ENCODE results near the gene CIT.

Gene CIT

DNA sequence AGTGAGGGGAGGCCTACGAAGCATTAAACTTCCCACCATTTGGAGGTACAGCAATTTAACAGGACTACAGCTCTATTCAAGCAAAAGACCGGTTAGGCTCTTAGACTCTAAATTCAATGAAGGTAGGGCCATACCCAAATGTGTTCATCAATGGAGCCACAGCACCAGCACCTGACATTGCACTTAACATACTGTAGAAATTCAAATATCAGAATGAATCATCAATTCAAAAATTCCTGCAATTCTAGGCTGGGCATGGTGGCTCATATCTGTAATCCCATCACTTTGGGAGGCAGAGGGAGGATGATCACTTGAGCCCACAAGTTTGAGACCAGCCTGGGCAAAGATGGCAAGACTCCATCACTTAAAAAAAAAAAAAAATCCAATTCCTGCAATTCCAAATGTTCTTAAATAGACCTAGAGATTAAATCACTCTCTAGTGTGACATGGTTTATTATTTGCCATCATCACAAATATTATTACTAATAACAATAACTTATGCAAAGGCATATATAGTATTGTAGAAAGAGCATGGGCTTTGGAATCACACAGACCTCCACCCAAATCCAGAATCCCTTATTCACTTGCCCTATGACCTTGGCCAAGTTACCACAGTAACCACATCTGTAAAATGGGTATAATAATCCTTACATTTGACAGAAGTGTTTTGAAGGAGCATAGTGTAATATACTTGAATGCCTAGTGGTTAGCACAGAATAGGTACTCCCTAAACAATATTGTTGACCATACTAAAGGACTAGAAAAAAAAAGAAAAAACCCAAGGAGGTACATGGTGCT is 59.4 kb downstream of the CIT start:
- DNase-seq: no peak
- in situ Hi-C loops (cut with HindIII; ENCODE audit: low pct_ligation_motif_present, low pct_unique_long_range_greater_than_20kb, low sequenced_read_pairs): no loop called here

DNA sequence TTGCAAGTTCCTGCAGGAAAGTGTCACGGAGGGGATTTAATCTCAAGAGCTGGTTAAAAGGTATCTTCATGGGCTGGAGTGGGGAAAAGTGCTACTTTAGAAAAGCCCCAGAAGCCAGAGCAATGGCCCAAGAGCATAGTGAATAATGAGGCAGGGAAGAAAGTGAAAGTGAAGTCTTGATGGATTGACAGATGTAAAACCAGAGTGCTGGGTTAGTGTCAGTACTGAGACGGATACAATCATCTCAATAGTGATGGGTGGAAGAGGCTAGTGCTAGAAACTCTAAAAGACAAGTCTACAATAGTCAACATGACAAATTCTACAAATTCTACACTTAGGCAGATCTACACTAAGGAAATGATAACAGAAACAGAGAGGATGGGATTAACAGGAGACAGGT is 68.1 kb downstream of the CIT start:
- in situ Hi-C loops (cut with HindIII; ENCODE audit: low pct_ligation_motif_present, low pct_unique_long_range_greater_than_20kb, low sequenced_read_pairs): no loop called here
- peak; percentile 34 for DNase-seq

DNA sequence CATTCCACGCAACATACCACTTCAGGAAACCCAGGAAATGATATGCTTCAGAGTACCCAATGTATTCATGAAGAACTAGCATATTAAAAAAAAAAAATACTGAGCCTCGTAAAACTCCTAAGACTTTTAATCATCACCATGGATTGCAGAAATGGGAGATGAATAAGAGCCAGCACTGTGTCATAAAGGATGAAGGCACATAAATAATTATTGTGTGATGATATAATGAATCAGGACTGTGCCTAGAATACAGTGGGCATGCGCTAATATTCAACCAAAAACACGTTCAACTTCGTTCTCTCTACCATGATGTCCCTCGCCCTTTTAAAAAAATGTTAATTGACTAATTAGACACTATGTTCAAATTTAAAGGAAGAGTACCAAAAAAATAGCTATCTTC is 68.7 kb downstream of the CIT start:
- no peak for DNase-seq
- in situ Hi-C loops (cut with HindIII; ENCODE audit: low pct_ligation_motif_present, low pct_unique_long_range_greater_than_20kb, low sequenced_read_pairs): no loop called here

DNA sequence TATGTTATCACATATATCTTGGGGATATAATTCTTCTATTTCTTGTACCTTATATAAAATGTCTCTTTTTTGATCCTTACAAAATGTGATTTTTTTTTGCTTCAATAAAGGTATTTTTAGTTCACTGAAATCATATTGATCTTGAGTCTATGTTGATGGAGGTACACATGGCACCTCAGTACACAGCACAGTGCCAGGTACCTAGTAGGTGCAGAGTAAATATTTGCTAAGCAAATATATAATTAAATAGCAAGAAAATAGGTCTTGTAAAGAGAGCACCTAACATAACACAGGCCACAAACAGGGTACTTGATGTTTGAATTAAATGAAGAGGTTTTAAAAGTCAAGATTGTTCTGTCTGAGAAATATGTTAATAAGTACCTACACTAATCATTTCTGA is 69.7 kb downstream of the CIT start:
- DNase-seq: no peak
- in situ Hi-C loops (cut with HindIII; ENCODE audit: low pct_ligation_motif_present, low pct_unique_long_range_greater_than_20kb, low sequenced_read_pairs): no loop called here

DNA sequence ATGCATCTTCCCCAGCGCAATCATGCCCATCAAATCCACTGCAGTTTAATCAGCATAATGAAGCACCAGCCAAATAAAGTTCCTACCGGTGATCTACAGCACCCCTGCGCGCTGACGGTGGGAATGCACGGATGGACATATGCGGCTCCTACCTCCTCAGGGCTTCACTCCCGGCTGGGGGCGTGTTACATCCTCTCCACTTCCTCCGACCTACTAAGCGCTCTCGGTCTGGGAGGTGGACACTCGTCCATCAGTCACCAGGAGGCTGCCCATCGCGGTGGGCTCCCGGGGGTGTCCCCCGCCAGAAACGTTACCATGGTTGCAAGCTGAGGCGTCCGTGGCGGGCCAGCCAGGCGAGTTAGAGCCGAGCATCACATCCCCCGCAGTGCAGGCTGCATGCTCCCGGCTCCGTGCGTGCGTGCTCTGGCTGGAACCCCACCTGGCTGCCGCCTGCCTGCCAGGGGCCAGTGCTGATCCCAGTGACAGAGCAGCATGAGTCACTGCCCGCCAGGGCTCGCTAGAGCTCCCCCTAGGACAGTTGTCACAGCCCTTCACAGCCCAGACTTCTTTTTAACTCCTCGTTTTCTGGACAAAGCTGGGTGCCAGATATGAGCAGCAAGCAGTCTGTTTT is 73.0 kb downstream of the CIT start:
- peak; percentile 78 for DNase-seq
- in situ Hi-C loops (cut with HindIII; ENCODE audit: low pct_ligation_motif_present, low pct_unique_long_range_greater_than_20kb, low sequenced_read_pairs): no loop called here

DNA sequence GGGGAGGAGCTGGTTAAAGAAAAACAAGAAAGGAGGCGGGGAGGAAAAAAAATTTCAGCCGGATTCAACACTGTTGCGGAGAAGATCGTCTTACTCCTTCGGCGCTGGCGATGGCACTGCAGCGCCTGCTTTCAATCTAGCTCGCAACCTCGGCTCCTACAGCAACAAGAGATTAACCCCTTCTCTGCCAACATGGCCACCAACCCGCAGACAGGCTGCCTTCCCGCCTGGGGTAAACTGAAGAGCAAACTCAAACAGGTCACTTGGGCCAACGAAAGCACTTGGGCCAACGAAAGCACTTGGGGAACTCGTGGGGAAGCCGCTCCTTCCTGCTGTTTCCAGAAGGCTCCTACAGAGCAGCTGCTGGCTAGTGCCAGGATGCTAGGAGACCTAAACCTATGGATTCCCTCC is 73.7 kb downstream of the CIT start:
- no peak for DNase-seq
- in situ Hi-C loops (cut with HindIII; ENCODE audit: low pct_ligation_motif_present, low pct_unique_long_range_greater_than_20kb, low sequenced_read_pairs): no loop called here

DNA sequence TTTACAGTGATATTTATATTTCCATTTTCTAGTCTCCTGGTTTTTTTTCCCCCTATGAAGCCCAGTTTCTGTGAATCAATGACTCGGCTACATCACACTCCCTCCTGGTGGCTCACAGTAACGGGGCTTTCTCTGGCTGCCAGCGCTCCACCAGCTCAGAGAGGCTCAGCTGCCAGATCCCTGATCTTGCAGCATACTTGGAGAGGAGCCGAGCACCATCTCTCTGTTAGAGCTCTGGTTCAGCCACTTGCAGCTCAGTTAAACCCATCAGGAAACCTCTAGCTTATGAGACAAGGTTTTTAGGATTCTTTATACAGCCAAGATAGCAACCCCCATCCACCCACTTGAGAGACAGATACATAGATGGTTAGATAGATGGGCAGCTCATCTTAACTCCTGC is 74.6 kb downstream of the CIT start:
- DNase-seq: no peak
- in situ Hi-C loops (cut with HindIII; ENCODE audit: low pct_ligation_motif_present, low pct_unique_long_range_greater_than_20kb, low sequenced_read_pairs): no loop called here

DNA sequence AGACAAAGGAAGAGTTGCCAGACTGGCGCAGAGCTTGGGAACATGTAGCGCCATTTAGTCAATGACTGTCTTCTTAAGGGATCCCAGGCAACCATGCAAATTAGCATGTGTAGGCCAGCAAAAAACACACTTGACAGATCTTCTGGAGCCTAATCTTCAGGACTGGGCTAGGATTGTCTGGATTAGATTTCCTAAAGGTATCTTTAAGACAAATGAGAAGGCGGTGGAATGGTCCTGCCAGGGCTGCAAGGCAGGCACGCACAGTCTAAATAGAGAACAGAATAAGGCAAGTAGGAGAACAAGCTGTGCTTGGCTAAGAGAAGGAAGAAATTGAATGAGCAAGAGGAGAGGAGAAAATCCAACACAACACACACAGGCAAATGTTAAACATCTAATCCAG is 80.0 kb downstream of the CIT start:
- no peak for DNase-seq
- in situ Hi-C loops (cut with HindIII; ENCODE audit: low pct_ligation_motif_present, low pct_unique_long_range_greater_than_20kb, low sequenced_read_pairs): no loop called here

DNA sequence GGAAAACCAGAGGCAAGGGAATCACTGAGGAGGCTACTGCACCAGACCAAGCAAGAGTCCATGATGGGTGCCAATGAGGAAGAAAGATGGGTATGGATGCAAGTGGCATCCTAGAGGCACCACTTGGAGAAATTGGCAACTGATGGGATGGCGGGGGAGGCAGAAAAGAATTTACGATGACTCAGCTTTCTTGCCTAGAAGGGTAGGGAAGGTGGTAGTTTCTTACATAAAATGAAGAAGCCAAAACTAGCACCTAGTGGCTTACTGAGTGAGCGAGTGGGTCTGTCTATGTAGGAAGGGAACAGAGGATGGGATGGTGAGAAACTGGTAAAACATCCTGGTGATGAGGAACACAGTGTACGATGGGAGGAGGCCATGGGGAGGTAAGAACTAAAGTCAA is 80.8 kb downstream of the CIT start:
- in situ Hi-C loops (cut with HindIII; ENCODE audit: low pct_ligation_motif_present, low pct_unique_long_range_greater_than_20kb, low sequenced_read_pairs): no loop called here
- DNase-seq: no peak

DNA sequence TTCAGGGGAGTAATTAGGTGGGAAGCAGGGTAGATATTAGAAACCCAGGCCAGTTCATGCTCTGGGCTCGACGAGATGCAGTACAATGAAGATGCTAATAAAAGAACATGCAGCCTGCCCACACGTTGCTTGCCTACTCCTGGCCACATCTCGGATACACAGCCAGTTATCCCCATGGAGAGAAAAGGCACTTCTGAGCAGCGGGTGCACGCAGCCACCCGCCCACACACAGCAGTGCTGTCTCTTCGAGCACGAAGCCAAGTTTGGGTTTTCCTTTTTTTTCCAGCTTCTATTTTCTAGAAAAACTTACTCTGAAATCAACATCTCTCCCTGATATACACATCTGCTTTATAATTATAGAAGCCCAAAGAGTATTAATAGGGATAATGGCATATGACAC is 85.7 kb downstream of the CIT start:
- no peak for DNase-seq
- in situ Hi-C loops (cut with HindIII; ENCODE audit: low pct_ligation_motif_present, low pct_unique_long_range_greater_than_20kb, low sequenced_read_pairs): no loop called here

DNA sequence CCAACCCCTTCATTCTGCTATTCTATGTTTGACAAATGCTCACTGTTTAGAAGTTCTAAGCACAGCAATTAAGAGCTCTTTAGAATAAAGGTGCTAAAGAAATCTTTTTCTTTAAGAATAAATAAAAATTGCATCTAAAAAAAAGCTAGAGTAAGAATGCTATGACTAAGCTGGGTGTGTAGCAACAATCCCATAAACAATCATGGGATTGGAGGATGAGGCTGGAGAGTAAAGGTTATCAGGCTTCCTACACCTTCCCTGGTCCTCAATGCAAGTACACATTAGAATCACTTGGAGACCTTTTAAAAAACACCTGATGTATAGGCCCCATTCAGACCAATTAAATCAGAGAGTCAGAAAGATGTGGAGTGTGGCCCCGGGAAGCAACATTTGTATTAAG is 88.3 kb downstream of the CIT start:
- in situ Hi-C loops (cut with HindIII; ENCODE audit: low pct_ligation_motif_present, low pct_unique_long_range_greater_than_20kb, low sequenced_read_pairs): no loop called here
- DNase-seq: no peak

DNA sequence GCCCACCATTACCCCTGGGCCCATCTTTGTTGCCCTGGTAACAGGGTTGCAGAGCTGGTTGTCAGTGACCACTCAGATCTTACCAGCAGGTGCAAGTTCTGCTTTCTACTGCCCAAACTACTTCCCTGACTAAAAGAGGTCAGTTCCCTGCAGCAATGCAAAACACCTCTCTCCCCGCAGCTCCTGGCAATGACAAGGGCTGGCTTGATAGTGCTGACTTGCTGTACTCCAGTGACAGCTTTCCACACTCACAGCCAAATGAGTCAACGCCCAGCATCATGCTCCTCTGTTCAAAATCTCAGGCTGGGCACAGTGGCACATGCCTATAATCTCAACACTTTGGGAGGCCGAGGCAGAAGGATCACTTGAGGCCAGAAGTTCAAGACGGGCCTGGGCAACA is 90.6 kb downstream of the CIT start:
- no peak for DNase-seq
- in situ Hi-C loops (cut with HindIII; ENCODE audit: low pct_ligation_motif_present, low pct_unique_long_range_greater_than_20kb, low sequenced_read_pairs): no loop called here

DNA sequence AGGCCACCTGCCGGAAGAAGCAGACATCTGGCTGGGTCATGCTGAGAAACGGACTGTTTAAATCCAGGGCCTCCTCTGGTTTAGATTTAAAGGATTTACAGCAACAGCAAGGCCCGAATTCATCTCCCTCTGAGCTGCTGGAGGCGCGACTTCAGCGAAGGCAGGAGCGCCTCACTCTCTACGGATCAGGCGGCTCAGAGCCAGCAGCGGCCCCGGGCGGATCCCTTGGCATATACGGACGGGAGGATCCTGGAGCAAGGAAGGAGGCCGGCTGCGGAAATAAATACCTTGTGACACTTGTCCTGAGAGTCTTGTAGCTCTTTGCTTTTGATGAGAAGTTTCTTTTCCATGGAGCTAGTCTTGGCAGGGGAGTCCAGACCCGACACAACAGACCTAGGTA is 92.4 kb downstream of the CIT start:
- in situ Hi-C loops (cut with HindIII; ENCODE audit: low pct_ligation_motif_present, low pct_unique_long_range_greater_than_20kb, low sequenced_read_pairs): no loop called here
- DNase-seq: no peak

DNA sequence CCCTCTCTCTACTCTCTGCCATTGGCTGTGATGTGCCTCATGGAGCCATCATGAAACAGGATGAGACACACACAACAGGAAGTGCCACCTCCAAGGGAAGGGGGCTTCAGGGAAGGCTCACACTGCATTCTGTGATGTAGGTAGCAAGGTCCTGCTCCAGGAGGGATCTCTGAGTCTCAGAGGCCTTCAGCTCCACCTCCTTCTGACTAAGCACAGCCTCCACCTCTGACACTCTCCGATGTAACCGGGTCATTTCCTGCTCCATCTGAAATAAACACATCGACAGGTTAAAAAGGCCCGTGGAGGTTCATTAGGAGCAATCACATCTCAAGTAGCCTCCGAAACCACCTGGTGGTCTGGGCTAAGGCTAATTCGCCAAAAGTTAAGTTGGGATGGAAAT is 93.3 kb downstream of the CIT start:
- DNase-seq: no peak
- in situ Hi-C loops (cut with HindIII; ENCODE audit: low pct_ligation_motif_present, low pct_unique_long_range_greater_than_20kb, low sequenced_read_pairs): no loop called here

DNA sequence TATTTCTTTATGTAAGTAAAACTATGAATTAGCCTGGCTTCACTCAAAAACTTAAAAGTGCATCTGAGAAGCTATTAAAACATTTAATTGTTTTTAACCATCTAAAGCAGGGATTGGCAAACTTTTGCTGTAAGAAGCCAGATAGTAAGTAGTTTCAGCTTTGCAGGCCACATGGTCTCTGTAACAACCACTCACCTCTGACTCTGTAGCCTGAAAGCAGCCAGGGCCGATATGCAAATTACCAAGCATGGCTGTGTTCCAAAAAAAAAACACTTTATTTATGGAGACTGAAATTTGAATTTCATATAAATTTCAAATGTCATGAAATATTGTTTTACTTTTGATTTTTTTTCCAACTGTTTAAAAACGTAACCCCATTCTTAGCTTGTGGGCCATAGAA is 95.3 kb downstream of the CIT start:
- in situ Hi-C loops (cut with HindIII; ENCODE audit: low pct_ligation_motif_present, low pct_unique_long_range_greater_than_20kb, low sequenced_read_pairs): no loop called here
- no peak for DNase-seq

DNA sequence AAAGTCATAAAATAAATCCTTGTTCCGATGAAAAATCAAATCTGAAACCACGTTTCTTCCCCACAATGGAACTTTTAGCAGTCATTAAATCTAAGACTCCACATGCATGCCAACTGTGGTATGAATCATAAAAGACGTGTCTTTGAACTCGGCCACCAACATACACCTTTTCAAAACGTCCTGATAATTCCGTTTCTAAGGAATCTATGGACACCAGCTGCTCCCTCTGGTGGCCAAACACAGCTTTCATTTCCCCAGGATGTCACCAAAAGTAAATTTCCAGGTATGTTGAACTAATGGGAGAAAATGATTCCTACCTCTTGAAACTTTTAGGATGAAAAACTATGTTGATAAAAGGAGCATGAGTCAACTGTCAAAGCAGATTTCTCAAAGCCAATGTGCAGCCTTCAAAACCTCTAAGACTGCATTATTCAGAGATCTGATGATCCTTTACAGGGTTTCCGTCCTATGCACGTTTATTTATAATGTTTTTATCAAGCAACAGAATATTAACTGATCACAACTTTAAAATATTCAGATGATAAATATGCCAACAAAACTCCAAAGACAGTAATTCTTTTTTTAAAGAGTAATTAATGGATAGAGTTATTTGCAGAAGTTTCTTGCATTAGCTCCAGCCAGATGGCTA is 96.2 kb downstream of the CIT start:
- DNase-seq: peak; percentile 67
- in situ Hi-C loops (cut with HindIII; ENCODE audit: low pct_ligation_motif_present, low pct_unique_long_range_greater_than_20kb, low sequenced_read_pairs): no loop called here

DNA sequence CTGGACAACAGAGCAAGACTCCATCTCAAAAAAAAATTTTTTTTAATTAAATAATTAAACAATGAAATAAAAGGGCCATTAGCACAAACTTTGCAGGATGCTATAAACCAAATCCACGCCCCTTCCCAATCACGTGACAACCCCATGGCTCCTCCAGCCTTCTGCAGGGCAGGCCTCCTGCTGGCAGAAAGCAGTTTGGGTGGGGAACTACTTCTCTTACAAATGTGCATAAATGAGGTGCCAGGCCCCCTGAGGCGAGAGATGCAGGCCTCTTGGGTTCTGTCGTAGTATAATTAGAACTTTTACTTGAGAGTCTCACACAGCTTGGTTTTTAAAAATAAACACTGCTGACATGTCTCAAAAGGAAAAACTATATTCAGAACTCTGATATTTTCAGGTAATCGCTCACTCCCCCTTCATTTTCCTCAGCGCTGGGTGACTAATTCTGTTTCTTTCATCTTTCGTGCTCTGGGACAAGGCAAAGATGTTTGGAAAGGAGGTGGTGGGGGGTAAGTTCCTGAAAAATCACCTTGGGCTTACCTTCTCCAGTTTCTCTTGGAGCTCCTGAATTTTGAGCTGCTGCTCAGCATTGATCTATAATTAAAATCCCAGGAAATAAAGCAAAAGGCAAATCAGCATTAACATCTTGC is 101.7 kb downstream of the CIT start:
- no peak for DNase-seq
- in situ Hi-C loops (cut with HindIII; ENCODE audit: low pct_ligation_motif_present, low pct_unique_long_range_greater_than_20kb, low sequenced_read_pairs): no loop called here

DNA sequence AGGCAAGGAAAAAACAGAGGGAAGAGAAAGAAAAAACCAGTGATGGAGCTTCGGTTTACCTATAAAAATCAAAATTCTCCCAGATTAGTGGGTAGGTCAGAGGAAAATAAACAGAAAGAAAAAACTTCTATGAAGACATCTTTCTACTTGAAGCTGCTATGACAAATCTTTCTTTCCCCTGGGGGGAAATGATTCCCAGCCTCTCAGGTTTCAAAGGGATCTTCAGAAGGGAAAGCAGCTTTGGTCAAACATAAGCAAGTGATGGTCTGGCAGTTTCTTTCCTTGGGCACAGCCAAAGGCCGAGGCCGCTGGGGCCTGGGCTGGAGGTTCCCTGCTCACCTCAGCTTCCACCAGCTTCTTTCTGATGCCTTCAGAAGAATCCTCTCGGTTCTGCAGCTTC is 104.7 kb downstream of the CIT start:
- DNase-seq: no peak
- in situ Hi-C loops (cut with HindIII; ENCODE audit: low pct_ligation_motif_present, low pct_unique_long_range_greater_than_20kb, low sequenced_read_pairs): no loop called here

DNA sequence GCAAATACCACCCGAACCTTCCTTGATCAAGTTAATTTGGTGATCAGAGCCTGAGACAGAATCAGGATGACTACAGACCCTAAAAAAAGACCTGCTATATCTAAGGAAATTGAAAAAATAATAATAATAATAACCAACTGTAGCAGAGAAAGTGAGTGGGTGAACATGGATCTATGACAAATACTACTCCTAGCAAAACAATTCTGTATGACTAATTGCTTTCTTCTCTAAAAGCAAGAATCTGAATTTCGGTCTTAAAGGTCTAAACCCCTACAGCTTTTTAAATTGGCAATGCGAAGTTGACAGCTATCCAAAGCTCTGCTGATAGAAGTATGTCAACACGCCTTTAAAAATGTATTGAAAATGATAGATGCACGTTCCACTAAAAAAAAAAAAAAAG is 107.0 kb downstream of the CIT start:
- DNase-seq: no peak
- in situ Hi-C loops (cut with HindIII; ENCODE audit: low pct_ligation_motif_present, low pct_unique_long_range_greater_than_20kb, low sequenced_read_pairs): no loop called here

DNA sequence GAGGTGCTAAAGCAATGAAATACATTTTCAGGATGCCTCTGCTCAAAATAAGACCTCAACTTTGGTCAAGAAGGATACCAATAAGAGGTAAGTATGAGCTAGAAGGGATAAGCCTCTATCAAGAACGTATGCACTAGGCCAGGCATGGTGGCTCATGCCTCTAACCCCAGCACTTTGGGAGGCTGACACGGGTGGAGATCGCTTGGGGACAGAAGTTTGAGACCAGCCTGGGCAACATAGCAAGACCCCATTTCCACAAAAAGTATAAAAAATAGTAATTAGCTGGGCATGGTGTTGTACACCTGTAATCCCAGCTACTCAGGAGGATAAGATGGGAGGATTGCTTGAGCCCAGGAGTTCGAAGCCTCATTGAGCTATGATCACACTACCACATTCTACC is 114.5 kb downstream of the CIT start:
- DNase-seq: no peak
- in situ Hi-C loops (cut with HindIII; ENCODE audit: low pct_ligation_motif_present, low pct_unique_long_range_greater_than_20kb, low sequenced_read_pairs): no loop called here
